Activated naive CD8-positive, alpha-beta T cell treated with anti-CD3 and anti-CD28 coated beads for 36 hours (primary cell): ENCODE data around the gene PRSS22. TPM values are rescaled to one million over a fixed set of nuclear protein-coding genes. Genes with fewer than 3 reads are reported as not detected.

Experiments
- DNase-seq: peaks from one replicate; pipeline ENCODE4 v3.0.0; 2021
- H3K27ac Mint-ChIP-seq: one replicate; pipeline ENCODE4 v1.8.0; 2022; ENCODE audit warnings: mild to moderate bottlenecking, moderate library complexity, mixed read lengths
- H3K27me3 Mint-ChIP-seq: one replicate; pipeline ENCODE4 v1.8.0; 2022; ENCODE audit warnings: mild to moderate bottlenecking, mixed read lengths
- H3K36me3 Mint-ChIP-seq: one replicate; pipeline ENCODE4 v1.8.0; 2021; ENCODE audit warnings: mild to moderate bottlenecking, mixed read lengths
- H3K4me1 Mint-ChIP-seq: one replicate; pipeline ENCODE4 v1.8.0; 2021; ENCODE audit warnings: mixed read lengths
- H3K4me3 Mint-ChIP-seq: one replicate; pipeline ENCODE4 v1.8.0; 2022; ENCODE audit warnings: mild to moderate bottlenecking, moderate library complexity, mixed read lengths
- H3K9me3 Mint-ChIP-seq: one replicate; pipeline ENCODE4 v1.8.0; 2022; ENCODE audit warnings: mixed read lengths
- total RNA-seq, 2 experiments: library from RNA; stranded (reverse); gene quantifications; one replicate each; pipeline ENCODE4 v1.2.3, GENCODE V29; 2021

The PRSS22 gene
- total RNA-seq, 2 experiments from 2014 or later, result not detected

GRCh38 chr16:2894231-2894630 is 36.3 kb upstream of the PRSS22 start:
- Mint-ChIP-seq H3K4me3 (no peak overlapping the region), H3K27ac (no peak overlapping the region), H3K27me3 (no peaks in the 10 kb centered on the region), H3K9me3 (no peaks in the 10 kb centered on the region), H3K36me3 (no peaks in the 10 kb centered on the region), H3K4me1 (no peaks in the 10 kb centered on the region)
- DNase-seq, result no peak

GRCh38 chr16:2884041-2884451 is 26.1 kb upstream of the PRSS22 start:
- no peaks in the 10 kb centered on the region for H3K27me3 Mint-ChIP-seq
- no peaks in the 10 kb centered on the region for H3K9me3 Mint-ChIP-seq
- no peak for DNase-seq
- H3K36me3 Mint-ChIP-seq, result no peaks in the 10 kb centered on the region
- H3K4me1 Mint-ChIP-seq, result peaks cover 16% of the 10 kb centered on the region
- peak overlapping the region; percentile 82 for H3K4me3 Mint-ChIP-seq
- peak overlapping the region; percentile 74 for H3K27ac Mint-ChIP-seq

- Mint-ChIP-seq H3K27me3 (no peaks in the 10 kb centered on the region), H3K4me3 (peak overlapping the region; percentile 82), H3K36me3 (no peaks in the 10 kb centered on the region), H3K27ac (peak overlapping the region; percentile 74), H3K4me1 (peaks cover 16% of the 10 kb centered on the region), H3K9me3 (no peaks in the 10 kb centered on the region)
- peak; percentile 25 for DNase-seq
These were observed 25.5 kb upstream of the PRSS22 start for GRCh38 chr16:2883458-2883908.

- Mint-ChIP-seq H3K27me3 (no peaks in the 10 kb centered on the region), H3K36me3 (no peaks in the 10 kb centered on the region), H3K9me3 (no peaks in the 10 kb centered on the region), H3K4me1 (peaks cover 16% of the 10 kb centered on the region), H3K4me3 (peak within 1 kb of the TSS; percentile 86), H3K27ac (peak within 1 kb of the TSS; percentile 95)
- peak; percentile 100 for DNase-seq
These were observed 24.9 kb upstream of the PRSS22 start, which contains the start of gene FLYWCH2 for GRCh38 chr16:2882650-2883457. TSS of gene FLYWCH2 (plus strand) at chr16:2883215. CDS start at chr16:2896450, 13,235 bp downstream.

GRCh38 chr16:2881783-2882649 is 24.0 kb upstream of the PRSS22 start:
- Mint-ChIP-seq H3K9me3 (no peaks in the 10 kb centered on the region), H3K4me1 (peaks cover 16% of the 10 kb centered on the region), H3K27me3 (no peaks in the 10 kb centered on the region), H3K36me3 (no peaks in the 10 kb centered on the region), H3K4me3 (peak overlapping the region; percentile 86), H3K27ac (peak overlapping the region; percentile 95)
- peak; percentile 42 for DNase-seq

- Mint-ChIP-seq H3K36me3 (no peaks in the 10 kb centered on the region), H3K4me3 (no peak overlapping the region), H3K27ac (no peak overlapping the region), H3K9me3 (no peaks in the 10 kb centered on the region), H3K27me3 (peaks cover 4% of the 10 kb centered on the region), H3K4me1 (peaks cover 10% of the 10 kb centered on the region)
- DNase-seq, result no peak
These were observed 22.0 kb upstream of the PRSS22 start for GRCh38 chr16:2879854-2880508.

- Mint-ChIP-seq H3K36me3 (no peaks in the 10 kb centered on the region), H3K27me3 (peaks cover 4% of the 10 kb centered on the region), H3K9me3 (no peaks in the 10 kb centered on the region), H3K4me3 (no peak overlapping the region), H3K4me1 (no peaks in the 10 kb centered on the region), H3K27ac (no peak overlapping the region)
- DNase-seq, result peak; percentile 74
These were observed 17.0 kb upstream of the PRSS22 start for GRCh38 chr16:2874912-2875362.

- H3K36me3 Mint-ChIP-seq, result no peaks in the 10 kb centered on the region
- DNase-seq, result no peak
- no peaks in the 10 kb centered on the region for H3K9me3 Mint-ChIP-seq
- H3K27ac Mint-ChIP-seq, result no peak overlapping the region
- no peaks in the 10 kb centered on the region for H3K4me1 Mint-ChIP-seq
- H3K4me3 Mint-ChIP-seq, result no peak overlapping the region
- H3K27me3 Mint-ChIP-seq, result peaks cover 4% of the 10 kb centered on the region
These were observed 16.3 kb upstream of the PRSS22 start for GRCh38 chr16:2874032-2874911.

- no peaks in the 10 kb centered on the region for H3K9me3 Mint-ChIP-seq
These were observed 14.0 kb upstream of the PRSS22 start for GRCh38 chr16:2871926-2872325.

GRCh38 chr16:2867987-2868789 is 10.2 kb upstream of the PRSS22 start:
- no peaks in the 10 kb centered on the region for H3K9me3 Mint-ChIP-seq
- DNase-seq, result peak; percentile 95
- H3K4me3 Mint-ChIP-seq, result peak overlapping the region; percentile 91
- H3K27ac Mint-ChIP-seq, result peak overlapping the region; percentile 95
- H3K4me1 Mint-ChIP-seq, result peaks cover 6% of the 10 kb centered on the region
- no peaks in the 10 kb centered on the region for H3K36me3 Mint-ChIP-seq
- H3K27me3 Mint-ChIP-seq, result no peaks in the 10 kb centered on the region

More at GRCh38 chr16:2871926-2872325, 14.0 kb upstream of the PRSS22 start:
- Mint-ChIP-seq H3K4me3 (no peak overlapping the region), H3K36me3 (no peaks in the 10 kb centered on the region), H3K27ac (no peak overlapping the region), H3K27me3 (peaks cover 4% of the 10 kb centered on the region), H3K4me1 (no peaks in the 10 kb centered on the region)
- DNase-seq, result no peak

GRCh38 chr16:2867661-2867986 is 9.7 kb upstream of the PRSS22 start:
- H3K27me3 Mint-ChIP-seq, result no peaks in the 10 kb centered on the region
- peak overlapping the region; percentile 95 for H3K27ac Mint-ChIP-seq
- peaks cover 6% of the 10 kb centered on the region for H3K4me1 Mint-ChIP-seq
- H3K36me3 Mint-ChIP-seq, result no peaks in the 10 kb centered on the region
- peak overlapping the region; percentile 91 for H3K4me3 Mint-ChIP-seq
- H3K9me3 Mint-ChIP-seq, result no peaks in the 10 kb centered on the region
- no peak for DNase-seq

- no peak overlapping the region for H3K27ac Mint-ChIP-seq
- H3K9me3 Mint-ChIP-seq, result no peaks in the 10 kb centered on the region
These were observed 8.5 kb upstream of the PRSS22 start for GRCh38 chr16:2866431-2866830.

GRCh38 chr16:2865651-2866050 is 7.7 kb upstream of the PRSS22 start:
- H3K4me1 Mint-ChIP-seq, result peaks cover 6% of the 10 kb centered on the region
- H3K27ac Mint-ChIP-seq, result no peak overlapping the region
- peaks cover 4% of the 10 kb centered on the region for H3K9me3 Mint-ChIP-seq
- no peak for DNase-seq
- no peaks in the 10 kb centered on the region for H3K36me3 Mint-ChIP-seq
- H3K4me3 Mint-ChIP-seq, result no peak overlapping the region
- H3K27me3 Mint-ChIP-seq, result peaks cover 6% of the 10 kb centered on the region

More at GRCh38 chr16:2866431-2866830, 8.5 kb upstream of the PRSS22 start:
- Mint-ChIP-seq H3K36me3 (no peaks in the 10 kb centered on the region), H3K4me3 (no peak overlapping the region), H3K4me1 (peaks cover 6% of the 10 kb centered on the region), H3K27me3 (peaks cover 2% of the 10 kb centered on the region)
- no peak for DNase-seq
